SH-SY5Y (cell line): ENCODE results near the gene FITM1.

Experiments
- GATA2 ChIP-seq: IDR thresholded peaks from 2 replicates; pipeline ENCODE4 v1.6.1; 2011; ENCODE audit warnings: mild to moderate bottlenecking, low read depth, low read length
- GATA3 ChIP-seq: IDR thresholded peaks from 2 replicates; pipeline ENCODE4 v1.6.1; 2011; ENCODE audit warnings: low read depth, mild to moderate bottlenecking, low read length, moderate library complexity

DNA sequence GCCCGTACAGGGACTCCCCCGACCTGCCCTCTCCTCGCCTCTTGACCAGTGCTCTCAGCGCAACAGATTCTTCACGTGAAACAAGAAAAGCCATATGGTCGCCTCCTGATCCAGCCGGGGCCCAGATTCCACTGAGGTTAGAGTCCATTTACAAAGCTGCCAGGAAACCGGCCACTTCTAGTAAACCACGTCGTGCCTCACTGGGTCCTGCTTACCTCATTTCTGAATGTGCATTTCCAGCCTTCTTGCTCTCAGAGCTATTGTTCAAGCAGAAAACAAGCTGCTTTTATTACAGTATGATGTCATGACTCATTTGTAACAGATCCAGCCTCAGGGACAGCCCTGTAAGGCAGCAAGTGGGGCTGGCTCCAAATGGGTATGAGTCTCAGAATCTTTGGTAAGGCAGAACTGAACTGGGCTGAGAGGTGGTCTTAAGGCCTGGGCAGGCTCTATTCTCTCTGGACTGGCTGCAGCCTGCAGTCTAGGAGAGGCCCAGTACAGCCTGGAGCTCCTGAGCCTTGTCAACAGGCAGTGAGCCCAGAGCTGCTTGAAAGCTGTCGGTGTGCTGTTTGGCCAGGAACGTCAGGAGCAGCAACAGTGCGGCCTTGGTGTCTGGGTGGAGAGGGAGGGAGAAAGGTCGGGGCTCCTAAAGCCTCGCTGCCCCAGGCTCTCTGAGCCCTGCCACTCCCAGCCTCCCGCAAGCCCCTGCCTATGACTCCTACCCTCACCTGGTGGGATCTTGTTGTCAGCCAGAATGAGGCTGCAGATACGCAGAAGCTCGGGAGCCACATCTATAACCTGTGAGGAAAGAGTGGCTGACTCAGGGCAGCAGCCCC is 49.7 kb downstream of the FITM1 start:
- no peak for TF ChIP-seq GATA2
- TF ChIP-seq GATA3, result no peak
